ENCODE results near the gene SFMBT2.
"Not testable (repeated sequence)": the region's sequence is repeated elsewhere in the genome, so short reads cannot be mapped to it uniquely, and the experiment has no call there.

SFMBT2 gene

GRCh38 chr10:7320072-7320471, 90.8 kb downstream of the SFMBT2 start:
- no peak for DNase-seq (ENCODE audit: low read depth)

- no peak for DNase-seq (ENCODE audit: low read depth)
Observed at GRCh38 chr10:7319632-7320031, 91.2 kb downstream of the SFMBT2 start.

- no peak for DNase-seq (ENCODE audit: low read depth)
Observed at GRCh38 chr10:7318836-7319235, 92.0 kb downstream of the SFMBT2 start.

GRCh38 chr10:7317786-7318446, 92.9 kb downstream of the SFMBT2 start:
- DNase-seq (ENCODE audit: low read depth): no peak

GRCh38 chr10:7316839-7317238, 94.0 kb downstream of the SFMBT2 start:
- DNase-seq (ENCODE audit: low read depth): no peak

- no peak for DNase-seq (ENCODE audit: low read depth)
Observed at GRCh38 chr10:7315906-7316305, 94.9 kb downstream of the SFMBT2 start.

- no peak for DNase-seq (ENCODE audit: low read depth)
Observed at GRCh38 chr10:7314170-7314569, 96.7 kb downstream of the SFMBT2 start.

GRCh38 chr10:7312488-7312857, 98.4 kb downstream of the SFMBT2 start:
- DNase-seq (ENCODE audit: low read depth): no peak

GRCh38 chr10:7311850-7312487, 98.9 kb downstream of the SFMBT2 start:
- not testable (repeated sequence) for DNase-seq (ENCODE audit: low read depth)

GRCh38 chr10:7311218-7311849, 99.5 kb downstream of the SFMBT2 start:
- DNase-seq (ENCODE audit: low read depth): no peak

GRCh38 chr10:7310076-7310475, 100.8 kb downstream of the SFMBT2 start:
- no peak for DNase-seq (ENCODE audit: low read depth)

GRCh38 chr10:7308826-7309225, 102.0 kb downstream of the SFMBT2 start:
- no peak for DNase-seq (ENCODE audit: low read depth)

- no peak for DNase-seq (ENCODE audit: low read depth)
Observed at GRCh38 chr10:7306616-7307015, 104.2 kb downstream of the SFMBT2 start.

GRCh38 chr10:7306147-7306546, 104.7 kb downstream of the SFMBT2 start:
- DNase-seq (ENCODE audit: low read depth): no peak

GRCh38 chr10:7305053-7305452, 105.8 kb downstream of the SFMBT2 start:
- no peak for DNase-seq (ENCODE audit: low read depth)

- no peak for DNase-seq (ENCODE audit: low read depth)
Observed at GRCh38 chr10:7304110-7304509, 106.7 kb downstream of the SFMBT2 start.

- DNase-seq (ENCODE audit: low read depth): no peak
Observed at GRCh38 chr10:7302930-7303557, 107.8 kb downstream of the SFMBT2 start.

GRCh38 chr10:7302392-7302906, 108.4 kb downstream of the SFMBT2 start:
- no peak for DNase-seq (ENCODE audit: low read depth)

GRCh38 chr10:7301006-7301778, 109.6 kb downstream of the SFMBT2 start:
- no peak for DNase-seq (ENCODE audit: low read depth)

GRCh38 chr10:7300384-7300971, 110.4 kb downstream of the SFMBT2 start:
- DNase-seq (ENCODE audit: low read depth): no peak

- DNase-seq (ENCODE audit: low read depth): not testable (repeated sequence)
Observed at GRCh38 chr10:7299601-7300325, 111.1 kb downstream of the SFMBT2 start.

Measured in stimulated activated CD8-positive, alpha-beta memory T cell treated with anti-CD3 and anti-CD28 coated beads, Interleukin-7, amount 100 ng/mL, for 24 hours (primary cell).